HEK293 (cell line): Measurements from ENCODE around the gene RGR.

Source experiments
- CTCF ChIA-PET: fragments of 350-600 bp; formaldehyde crosslinking; extraction: SDS; loops from one replicate; lab custom pipeline; 2021; ENCODE audit warnings: antibody characterized with exemption; lab: Yijun Ruan, JAX
- POLR2A ChIA-PET: fragments of 300-600 bp; formaldehyde crosslinking; extraction: SDS; loops from one replicate; lab custom pipeline; 2020; ENCODE audit warnings: antibody characterized with exemption, inconsistent platforms; lab: Yijun Ruan, JAX
- H3K27ac ChIP-seq: fragments of 200-500 bp; sonication (Bioruptor generic); 2 replicates; pipeline ENCODE4 v1.5.1; 2014; ENCODE audit warnings: low read depth, low read length, control low read depth, inconsistent platforms; ENCODE audit errors: extremely low read depth
- H3K36me3 ChIP-seq, 2 experiments: fragments of 200-500 bp in 1 of 2; sonication (Bioruptor generic) in 1 of 2; 1 replicate in 1 of 2; 2 replicates in 1 of 2; pipeline ENCODE4 v1.5.1; 2014 to 2017; ENCODE audit warnings: inconsistent platforms in 2 of 2, low read length in 2 of 2; ENCODE audit not compliant: control insufficient read depth in 2 of 2, insufficient read depth in 1 of 2
- H3K4me1 ChIP-seq: fragments of 200-500 bp; sonication (Bioruptor generic); 2 replicates; pipeline ENCODE4 v1.5.1; 2014; ENCODE audit warnings: mild to moderate bottlenecking, low read length, inconsistent platforms; ENCODE audit not compliant: control insufficient read depth, insufficient read depth
- H3K4me3 ChIP-seq: 2 replicates; pipeline ENCODE4 v1.5.1; 2011; ENCODE audit warnings: low read depth, mild to moderate bottlenecking, control low read depth, low read length, moderate library complexity
- H3K9me3 ChIP-seq: fragments of 200-500 bp; sonication (Bioruptor generic); 2 replicates; pipeline ENCODE4 v1.5.1; 2014; ENCODE audit warnings: low read depth, low read length, inconsistent platforms; ENCODE audit not compliant: control insufficient read depth, insufficient read depth
- KLF7 ChIP-seq: fragments of 450-650 bp; formaldehyde crosslinking; IDR thresholded peaks from 2 replicates; pipeline ENCODE4 v1.5.1; 2016; ENCODE audit warnings: missing biosample characterization, missing genetic modification characterization, borderline replicate concordance
- OSR2 ChIP-seq: fragments of 450-650 bp; formaldehyde crosslinking; IDR thresholded peaks from 2 replicates; pipeline ENCODE4 v1.5.1; 2016; ENCODE audit warnings: missing biosample characterization, missing genetic modification characterization
- RBAK ChIP-seq: fragments of 450-650 bp; formaldehyde crosslinking; IDR thresholded peaks from 2 replicates; pipeline ENCODE4 v1.5.1; 2016; ENCODE audit warnings: missing biosample characterization, missing genetic modification characterization
- ZBTB8A ChIP-seq: fragments of 450-650 bp; formaldehyde crosslinking; IDR thresholded peaks from 2 replicates; pipeline ENCODE4 v1.5.1; 2016; ENCODE audit warnings: missing biosample characterization, missing genetic modification characterization
- ZFP37 ChIP-seq: fragments of 450-650 bp; formaldehyde crosslinking; IDR thresholded peaks from 2 replicates; pipeline ENCODE4 v1.5.1; 2016; ENCODE audit warnings: missing biosample characterization, missing genetic modification characterization
- ZFP69B ChIP-seq: fragments of 450-650 bp; formaldehyde crosslinking; IDR thresholded peaks from 2 replicates; pipeline ENCODE4 v1.5.1; 2016; ENCODE audit warnings: missing biosample characterization, missing genetic modification characterization
- ZNF175 ChIP-seq: fragments of 450-650 bp; formaldehyde crosslinking; IDR thresholded peaks from 2 replicates; pipeline ENCODE4 v1.5.1; 2016; ENCODE audit warnings: missing biosample characterization, missing genetic modification characterization
- ZNF211 ChIP-seq: fragments of 450-650 bp; formaldehyde crosslinking; IDR thresholded peaks from 2 replicates; pipeline ENCODE4 v1.5.1; 2016; ENCODE audit warnings: low read depth, missing biosample characterization, missing genetic modification characterization
- ZNF555 ChIP-seq: fragments of 450-650 bp; formaldehyde crosslinking; conservative IDR thresholded peaks from 2 replicates; pipeline ENCODE4 v1.5.1; 2017; ENCODE audit warnings: missing biosample characterization, mild to moderate bottlenecking, missing genetic modification characterization, inconsistent platforms
- ZNF624 ChIP-seq: fragments of 450-650 bp; formaldehyde crosslinking; IDR thresholded peaks from 2 replicates; pipeline ENCODE4 v1.5.1; 2017; ENCODE audit warnings: missing biosample characterization, missing genetic modification characterization
- TF ChIP-seq, protein P1 (sequence below): fragments of 450-650 bp; formaldehyde crosslinking; IDR thresholded peaks from 2 replicates; pipeline ENCODE4 v1.5.1; 2017; ENCODE audit warnings: missing biosample characterization, missing genetic modification characterization
- TF ChIP-seq, protein P2 (sequence below): sonication (generic); formaldehyde crosslinking; IDR thresholded peaks from 2 replicates; pipeline ENCODE4 v1.8.1; 2022; ENCODE audit warnings: mild to moderate bottlenecking, moderate library complexity, missing genetic modification reagents
- TF ChIP-seq, protein P3 (sequence below): fragments of 450-650 bp; formaldehyde crosslinking; IDR thresholded peaks from 2 replicates; pipeline ENCODE4 v1.5.1; 2016; ENCODE audit warnings: missing biosample characterization, missing genetic modification characterization
- TF ChIP-seq, protein P4 (sequence below): fragments of 450-650 bp; formaldehyde crosslinking; IDR thresholded peaks from 2 replicates; pipeline ENCODE4 v1.5.1; 2016; ENCODE audit warnings: missing biosample characterization, missing genetic modification characterization
- TF ChIP-seq, protein P5 (sequence below): fragments of 450-650 bp; formaldehyde crosslinking; IDR thresholded peaks from 2 replicates; pipeline ENCODE4 v1.5.1; 2017; ENCODE audit warnings: missing biosample characterization, missing genetic modification characterization
- TF ChIP-seq, protein P6 (sequence below): fragments of 450-650 bp; formaldehyde crosslinking; IDR thresholded peaks from 2 replicates; pipeline ENCODE4 v1.5.1; 2017; ENCODE audit warnings: missing biosample characterization, missing genetic modification characterization

Gene RGR

DNA sequence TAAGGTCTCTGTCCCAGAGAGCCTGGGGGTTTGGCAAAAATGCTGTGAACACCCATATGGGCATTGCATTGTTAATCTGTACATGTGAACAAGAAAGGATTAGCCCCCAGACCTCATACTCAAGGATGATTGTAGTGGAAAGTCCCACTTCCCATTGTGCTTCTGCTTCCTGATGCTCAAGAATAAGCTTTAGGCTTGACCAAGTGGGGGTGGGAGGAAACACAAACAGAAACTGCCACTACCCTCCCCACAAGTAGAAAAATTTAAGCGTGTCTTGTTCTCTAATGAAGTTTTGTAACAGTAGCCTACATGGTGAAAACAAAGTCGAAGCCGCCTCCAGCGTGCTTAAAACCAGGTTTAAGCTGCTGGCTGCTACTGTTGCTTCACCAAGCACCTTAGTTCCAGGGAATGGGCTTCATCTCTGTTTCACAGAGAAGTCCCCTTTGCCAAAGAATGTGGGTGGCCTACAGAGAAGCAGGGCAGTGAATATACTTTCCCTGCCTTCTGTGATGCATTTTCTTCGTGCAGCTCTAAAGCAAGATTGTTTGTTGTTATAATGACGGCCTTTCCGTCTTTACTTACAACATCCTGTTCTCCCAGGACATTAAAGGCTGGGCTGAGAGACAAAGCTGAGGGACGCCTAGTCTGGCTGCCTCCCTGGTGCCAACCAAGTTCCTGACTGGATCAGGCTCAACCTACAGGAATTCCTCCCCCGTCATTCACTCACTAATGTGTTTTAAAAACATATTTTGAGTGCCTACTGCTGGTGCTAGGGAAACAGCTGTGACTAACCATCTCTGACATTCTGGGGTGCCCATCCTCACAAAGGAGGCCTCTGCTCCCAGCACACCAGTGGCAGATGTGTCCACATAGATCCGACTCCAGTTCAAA, 51.5 kb downstream of the RGR start (continued):
- TF ChIP-seq, protein P1, sequence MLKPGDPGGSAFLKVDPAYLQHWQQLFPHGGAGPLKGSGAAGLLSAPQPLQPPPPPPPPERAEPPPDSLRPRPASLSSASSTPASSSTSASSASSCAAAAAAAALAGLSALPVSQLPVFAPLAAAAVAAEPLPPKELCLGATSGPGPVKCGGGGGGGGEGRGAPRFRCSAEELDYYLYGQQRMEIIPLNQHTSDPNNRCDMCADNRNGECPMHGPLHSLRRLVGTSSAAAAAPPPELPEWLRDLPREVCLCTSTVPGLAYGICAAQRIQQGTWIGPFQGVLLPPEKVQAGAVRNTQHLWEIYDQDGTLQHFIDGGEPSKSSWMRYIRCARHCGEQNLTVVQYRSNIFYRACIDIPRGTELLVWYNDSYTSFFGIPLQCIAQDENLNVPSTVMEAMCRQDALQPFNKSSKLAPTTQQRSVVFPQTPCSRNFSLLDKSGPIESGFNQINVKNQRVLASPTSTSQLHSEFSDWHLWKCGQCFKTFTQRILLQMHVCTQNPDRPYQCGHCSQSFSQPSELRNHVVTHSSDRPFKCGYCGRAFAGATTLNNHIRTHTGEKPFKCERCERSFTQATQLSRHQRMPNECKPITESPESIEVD (tag by site-specific recombination), result no peak
- TF ChIP-seq ZNF175 (no peak), ZNF211 (no peak), RBAK (no peak), ZFP69B (no peak)

DNA sequence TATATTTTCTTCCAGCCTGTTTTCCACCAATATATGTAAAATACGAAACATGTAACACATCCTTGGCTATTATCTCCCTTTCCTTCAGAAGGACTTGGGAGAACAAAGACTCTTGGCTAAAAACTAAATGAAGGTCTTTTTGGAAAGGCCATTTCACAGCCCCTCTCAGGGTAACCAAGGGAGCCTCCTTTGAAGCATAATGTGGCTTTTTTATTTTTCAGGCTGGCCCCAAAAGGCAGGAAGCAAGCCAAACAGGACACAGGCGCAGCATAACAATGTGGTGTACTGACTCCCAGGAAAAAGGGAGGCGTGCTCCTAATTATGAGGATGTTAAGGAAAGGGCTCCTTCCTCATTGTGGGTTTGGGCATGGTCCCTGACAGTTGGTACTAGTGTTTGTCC, 53.2 kb downstream of the RGR start:
- H3K4me3 ChIP-seq, result no peak overlapping the region
- POLR2A ChIA-PET, result no interaction called here
- no peaks in the 10 kb centered on the region for H3K36me3 ChIP-seq
- H3K9me3 ChIP-seq, result no peaks in the 10 kb centered on the region
- no peak overlapping the region for H3K27ac ChIP-seq
- H3K4me1 ChIP-seq, result no peaks in the 10 kb centered on the region
- no peak for TF ChIP-seq ZNF175
- no peak for TF ChIP-seq ZFP37 (tag by site-specific recombination)
- TF ChIP-seq OSR2 (tag by site-specific recombination), result no peak
- TF ChIP-seq KLF7 (tag by site-specific recombination), result no peak
- TF ChIP-seq, protein P2, sequence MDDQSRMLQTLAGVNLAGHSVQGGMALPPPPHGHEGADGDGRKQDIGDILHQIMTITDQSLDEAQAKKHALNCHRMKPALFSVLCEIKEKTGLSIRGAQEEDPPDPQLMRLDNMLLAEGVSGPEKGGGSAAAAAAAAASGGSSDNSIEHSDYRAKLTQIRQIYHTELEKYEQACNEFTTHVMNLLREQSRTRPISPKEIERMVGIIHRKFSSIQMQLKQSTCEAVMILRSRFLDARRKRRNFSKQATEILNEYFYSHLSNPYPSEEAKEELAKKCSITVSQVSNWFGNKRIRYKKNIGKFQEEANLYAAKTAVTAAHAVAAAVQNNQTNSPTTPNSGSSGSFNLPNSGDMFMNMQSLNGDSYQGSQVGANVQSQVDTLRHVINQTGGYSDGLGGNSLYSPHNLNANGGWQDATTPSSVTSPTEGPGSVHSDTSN, result no peak
- TF ChIP-seq, protein P3, sequence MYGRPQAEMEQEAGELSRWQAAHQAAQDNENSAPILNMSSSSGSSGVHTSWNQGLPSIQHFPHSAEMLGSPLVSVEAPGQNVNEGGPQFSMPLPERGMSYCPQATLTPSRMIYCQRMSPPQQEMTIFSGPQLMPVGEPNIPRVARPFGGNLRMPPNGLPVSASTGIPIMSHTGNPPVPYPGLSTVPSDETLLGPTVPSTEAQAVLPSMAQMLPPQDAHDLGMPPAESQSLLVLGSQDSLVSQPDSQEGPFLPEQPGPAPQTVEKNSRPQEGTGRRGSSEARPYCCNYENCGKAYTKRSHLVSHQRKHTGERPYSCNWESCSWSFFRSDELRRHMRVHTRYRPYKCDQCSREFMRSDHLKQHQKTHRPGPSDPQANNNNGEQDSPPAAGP, result no peak
- TF ChIP-seq, protein P4, sequence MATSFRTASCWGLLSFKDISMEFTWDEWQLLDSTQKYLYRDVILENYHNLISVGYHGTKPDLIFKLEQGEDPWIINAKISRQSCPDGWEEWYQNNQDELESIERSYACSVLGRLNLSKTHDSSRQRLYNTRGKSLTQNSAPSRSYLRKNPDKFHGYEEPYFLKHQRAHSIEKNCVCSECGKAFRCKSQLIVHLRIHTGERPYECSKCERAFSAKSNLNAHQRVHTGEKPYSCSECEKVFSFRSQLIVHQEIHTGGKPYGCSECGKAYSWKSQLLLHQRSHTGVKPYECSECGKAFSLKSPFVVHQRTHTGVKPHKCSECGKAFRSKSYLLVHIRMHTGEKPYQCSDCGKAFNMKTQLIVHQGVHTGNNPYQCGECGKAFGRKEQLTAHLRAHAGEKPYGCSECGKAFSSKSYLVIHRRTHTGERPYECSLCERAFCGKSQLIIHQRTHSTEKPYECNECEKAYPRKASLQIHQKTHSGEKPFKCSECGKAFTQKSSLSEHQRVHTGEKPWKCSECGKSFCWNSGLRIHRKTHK (tag by site-specific recombination), result no peak
- TF ChIP-seq ZNF624, result no peak
- TF ChIP-seq, protein P5, sequence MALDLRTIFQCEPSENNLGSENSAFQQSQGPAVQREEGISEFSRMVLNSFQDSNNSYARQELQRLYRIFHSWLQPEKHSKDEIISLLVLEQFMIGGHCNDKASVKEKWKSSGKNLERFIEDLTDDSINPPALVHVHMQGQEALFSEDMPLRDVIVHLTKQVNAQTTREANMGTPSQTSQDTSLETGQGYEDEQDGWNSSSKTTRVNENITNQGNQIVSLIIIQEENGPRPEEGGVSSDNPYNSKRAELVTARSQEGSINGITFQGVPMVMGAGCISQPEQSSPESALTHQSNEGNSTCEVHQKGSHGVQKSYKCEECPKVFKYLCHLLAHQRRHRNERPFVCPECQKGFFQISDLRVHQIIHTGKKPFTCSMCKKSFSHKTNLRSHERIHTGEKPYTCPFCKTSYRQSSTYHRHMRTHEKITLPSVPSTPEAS (tag by site-specific recombination), result no peak
- no peak for TF ChIP-seq ZNF555
- no peak for TF ChIP-seq ZBTB8A (tag by site-specific recombination)
- CTCF ChIA-PET, result no interaction called here

DNA sequence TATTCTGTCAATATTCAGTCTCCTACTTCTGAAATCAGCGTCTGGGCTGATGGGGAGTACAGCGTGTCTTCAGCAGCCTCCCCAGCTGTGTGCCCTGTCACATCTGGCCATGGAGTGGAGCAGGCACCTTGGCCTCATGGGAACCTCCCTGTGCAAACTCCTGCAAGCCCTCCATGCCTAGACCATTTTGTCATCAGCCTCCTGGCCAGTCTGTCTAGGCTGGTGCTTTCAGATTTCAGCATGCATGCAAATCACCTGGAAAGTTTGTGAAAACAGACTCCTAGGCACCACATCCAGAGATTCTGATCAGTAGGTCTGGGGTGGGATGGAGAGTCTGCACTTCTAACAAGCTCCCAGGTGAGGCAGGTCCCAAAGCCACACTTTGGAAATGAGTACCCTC, 57.4 kb downstream of the RGR start:
- CTCF ChIA-PET, result no interaction called here
- no peak overlapping the region for H3K27ac ChIP-seq
- H3K9me3 ChIP-seq, result no peaks in the 10 kb centered on the region
- POLR2A ChIA-PET, result interaction anchor here (0.7 kb wide), 1 partner anchor 33 kb away, joined by 3 read pairs; no protein-coding TSS in a partner anchor
- no peaks in the 10 kb centered on the region for H3K36me3 ChIP-seq
- H3K4me3 ChIP-seq, result no peak overlapping the region
- TF ChIP-seq, protein P6, sequence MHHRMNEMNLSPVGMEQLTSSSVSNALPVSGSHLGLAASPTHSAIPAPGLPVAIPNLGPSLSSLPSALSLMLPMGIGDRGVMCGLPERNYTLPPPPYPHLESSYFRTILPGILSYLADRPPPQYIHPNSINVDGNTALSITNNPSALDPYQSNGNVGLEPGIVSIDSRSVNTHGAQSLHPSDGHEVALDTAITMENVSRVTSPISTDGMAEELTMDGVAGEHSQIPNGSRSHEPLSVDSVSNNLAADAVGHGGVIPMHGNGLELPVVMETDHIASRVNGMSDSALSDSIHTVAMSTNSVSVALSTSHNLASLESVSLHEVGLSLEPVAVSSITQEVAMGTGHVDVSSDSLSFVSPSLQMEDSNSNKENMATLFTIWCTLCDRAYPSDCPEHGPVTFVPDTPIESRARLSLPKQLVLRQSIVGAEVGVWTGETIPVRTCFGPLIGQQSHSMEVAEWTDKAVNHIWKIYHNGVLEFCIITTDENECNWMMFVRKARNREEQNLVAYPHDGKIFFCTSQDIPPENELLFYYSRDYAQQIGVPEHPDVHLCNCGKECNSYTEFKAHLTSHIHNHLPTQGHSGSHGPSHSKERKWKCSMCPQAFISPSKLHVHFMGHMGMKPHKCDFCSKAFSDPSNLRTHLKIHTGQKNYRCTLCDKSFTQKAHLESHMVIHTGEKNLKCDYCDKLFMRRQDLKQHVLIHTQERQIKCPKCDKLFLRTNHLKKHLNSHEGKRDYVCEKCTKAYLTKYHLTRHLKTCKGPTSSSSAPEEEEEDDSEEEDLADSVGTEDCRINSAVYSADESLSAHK, result no peak
- TF ChIP-seq, all 188 proteins: peak for 0
- H3K4me1 ChIP-seq, result no peaks in the 10 kb centered on the region
